ENCODE data around the gene UNC5A. TPM values are rescaled to one million over a fixed set of nuclear protein-coding genes. Genes with fewer than 3 reads are reported as not detected.

UNC5A gene
- total RNA-seq, 1 donor from 2014 or later: not detected

GRCh38 chr5:176773408-176774035 is 36.8 kb upstream of the UNC5A start:
- peaks cover 3% of the 10 kb centered on the region for H3K27me3 Mint-ChIP-seq (ENCODE audit: unreplicated experiment)
- H3K4me1 Mint-ChIP-seq (ENCODE audit: unreplicated experiment): no peaks in the 10 kb centered on the region
- no peaks in the 10 kb centered on the region for H3K36me3 Mint-ChIP-seq (ENCODE audit: low read depth, unreplicated experiment)
- no peak overlapping the region for H3K27ac Mint-ChIP-seq (ENCODE audit: unreplicated experiment)
- no peak overlapping the region for H3K4me3 Mint-ChIP-seq (ENCODE audit: unreplicated experiment)
- TF ChIP-seq CTCF (IDR thresholded peaks at IDR 0.05; ENCODE audit: unreplicated experiment): no peak
- no peak for DNase-seq (ENCODE audit: low spot score)
- no peaks in the 10 kb centered on the region for H3K9me3 Mint-ChIP-seq (ENCODE audit: unreplicated experiment)

GRCh38 chr5:176774216-176775171 is 35.9 kb upstream of the UNC5A start:
- DNase-seq (ENCODE audit: low spot score): no peak
- Mint-ChIP-seq H3K27ac (ENCODE audit: unreplicated experiment) (no peak overlapping the region), H3K9me3 (ENCODE audit: unreplicated experiment) (no peaks in the 10 kb centered on the region), H3K4me3 (ENCODE audit: unreplicated experiment) (no peak overlapping the region), H3K4me1 (ENCODE audit: unreplicated experiment) (no peaks in the 10 kb centered on the region), H3K36me3 (ENCODE audit: low read depth, unreplicated experiment) (no peaks in the 10 kb centered on the region), H3K27me3 (ENCODE audit: unreplicated experiment) (peaks cover 5% of the 10 kb centered on the region)
- TF ChIP-seq CTCF (IDR thresholded peaks at IDR 0.05; ENCODE audit: unreplicated experiment): no peak

GRCh38 chr5:176775409-176775808 is 35.0 kb upstream of the UNC5A start:
- Mint-ChIP-seq H3K4me1 (ENCODE audit: unreplicated experiment) (no peaks in the 10 kb centered on the region), H3K4me3 (ENCODE audit: unreplicated experiment) (no peak overlapping the region), H3K9me3 (ENCODE audit: unreplicated experiment) (no peaks in the 10 kb centered on the region), H3K27ac (ENCODE audit: unreplicated experiment) (no peak overlapping the region), H3K36me3 (ENCODE audit: low read depth, unreplicated experiment) (peaks cover 4% of the 10 kb centered on the region), H3K27me3 (ENCODE audit: unreplicated experiment) (peaks cover 7% of the 10 kb centered on the region)
- no peak for DNase-seq (ENCODE audit: low spot score)
- TF ChIP-seq CTCF (IDR thresholded peaks at IDR 0.05; ENCODE audit: unreplicated experiment): no peak

- peaks cover 4% of the 10 kb centered on the region for H3K36me3 Mint-ChIP-seq (ENCODE audit: low read depth, unreplicated experiment)
- TF ChIP-seq CTCF (IDR thresholded peaks at IDR 0.05; ENCODE audit: unreplicated experiment): no peak
Measured at GRCh38 chr5:176776141-176776865, 34.1 kb upstream of the UNC5A start.

More at GRCh38 chr5:176776141-176776865, 34.1 kb upstream of the UNC5A start:
- H3K27me3 Mint-ChIP-seq (ENCODE audit: unreplicated experiment): peaks cover 7% of the 10 kb centered on the region
- no peaks in the 10 kb centered on the region for H3K4me1 Mint-ChIP-seq (ENCODE audit: unreplicated experiment)
- H3K9me3 Mint-ChIP-seq (ENCODE audit: unreplicated experiment): no peaks in the 10 kb centered on the region
- no peak for DNase-seq (ENCODE audit: low spot score)
- H3K4me3 Mint-ChIP-seq (ENCODE audit: unreplicated experiment): no peak overlapping the region
- no peak overlapping the region for H3K27ac Mint-ChIP-seq (ENCODE audit: unreplicated experiment)

All from endothelial cell (in vitro differentiated cells).